ENCODE measurements around the gene PDE9A.
"Not testable (repeated sequence)": the region's sequence is repeated elsewhere in the genome, so short reads cannot be mapped to it uniquely, and the experiment has no call there.

Gene PDE9A

GRCh38 chr21:42627527-42628289, 25.7 kb upstream of the PDE9A start:
- H3K9ac ChIP-seq = no peak overlapping the region
- no peak overlapping the region for H3K4me2 ChIP-seq
- no peak overlapping the region for H2AFZ ChIP-seq (ENCODE audit: low read depth)
- H3K4me3 ChIP-seq (IDR thresholded peaks at IDR 0.05; ENCODE audit: insufficient read depth, low read depth, low read length) = no peak overlapping the region
- no peaks in the 10 kb centered on the region for H3K4me1 ChIP-seq (ENCODE audit: low read depth, poor library complexity, severe bottlenecking)
- TF ChIP-seq, protein P1, sequence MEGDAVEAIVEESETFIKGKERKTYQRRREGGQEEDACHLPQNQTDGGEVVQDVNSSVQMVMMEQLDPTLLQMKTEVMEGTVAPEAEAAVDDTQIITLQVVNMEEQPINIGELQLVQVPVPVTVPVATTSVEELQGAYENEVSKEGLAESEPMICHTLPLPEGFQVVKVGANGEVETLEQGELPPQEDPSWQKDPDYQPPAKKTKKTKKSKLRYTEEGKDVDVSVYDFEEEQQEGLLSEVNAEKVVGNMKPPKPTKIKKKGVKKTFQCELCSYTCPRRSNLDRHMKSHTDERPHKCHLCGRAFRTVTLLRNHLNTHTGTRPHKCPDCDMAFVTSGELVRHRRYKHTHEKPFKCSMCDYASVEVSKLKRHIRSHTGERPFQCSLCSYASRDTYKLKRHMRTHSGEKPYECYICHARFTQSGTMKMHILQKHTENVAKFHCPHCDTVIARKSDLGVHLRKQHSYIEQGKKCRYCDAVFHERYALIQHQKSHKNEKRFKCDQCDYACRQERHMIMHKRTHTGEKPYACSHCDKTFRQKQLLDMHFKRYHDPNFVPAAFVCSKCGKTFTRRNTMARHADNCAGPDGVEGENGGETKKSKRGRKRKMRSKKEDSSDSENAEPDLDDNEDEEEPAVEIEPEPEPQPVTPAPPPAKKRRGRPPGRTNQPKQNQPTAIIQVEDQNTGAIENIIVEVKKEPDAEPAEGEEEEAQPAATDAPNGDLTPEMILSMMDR (conservative IDR thresholded peaks at IDR 0.05; ENCODE audit: low read depth, low read length) = no peak
- H3K27ac ChIP-seq = no peak overlapping the region
- H3K79me2 ChIP-seq (ENCODE audit: insufficient read depth, low read depth) = no peaks in the 10 kb centered on the region
- H3K27me3 ChIP-seq (ENCODE audit: insufficient read depth, low read depth) = peaks cover 63% of the 10 kb centered on the region
- no peaks in the 10 kb centered on the region for H4K20me1 ChIP-seq (ENCODE audit: insufficient read depth)
- H3K36me3 ChIP-seq (ENCODE audit: insufficient read depth) = no peaks in the 10 kb centered on the region

DNA sequence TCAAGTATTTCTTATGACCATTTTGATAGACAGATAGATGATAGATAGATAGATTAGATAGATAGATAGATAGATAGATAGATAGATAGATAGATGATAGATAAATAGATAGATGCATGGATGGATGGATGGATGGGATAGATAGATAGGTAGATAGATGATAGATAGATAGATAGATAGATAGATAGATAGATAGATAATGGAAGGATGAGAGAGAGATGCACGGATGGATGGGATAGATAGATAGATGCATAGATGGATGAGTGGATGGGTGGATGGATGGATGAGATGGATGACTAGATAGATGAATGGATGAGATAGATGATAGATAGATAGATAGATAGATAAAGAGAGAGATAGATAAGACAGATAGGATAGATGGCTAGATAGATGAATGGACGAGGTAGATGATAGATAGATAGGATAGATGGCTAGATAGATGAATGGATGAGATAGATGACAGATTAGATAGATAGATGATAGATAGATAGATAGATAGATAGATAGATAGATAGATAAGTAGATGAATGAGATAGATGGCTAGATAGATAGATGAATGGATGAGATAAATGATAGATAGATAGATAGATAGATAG, 24.9 kb upstream of the PDE9A start:
- not testable (repeated sequence) for H3K79me2 ChIP-seq (ENCODE audit: insufficient read depth, low read depth); H3K36me3 ChIP-seq (ENCODE audit: insufficient read depth); H3K4me3 ChIP-seq (IDR thresholded peaks at IDR 0.05; ENCODE audit: insufficient read depth, low read depth, low read length); H3K27ac ChIP-seq; H4K20me1 ChIP-seq (ENCODE audit: insufficient read depth); H2AFZ ChIP-seq (ENCODE audit: low read depth); H3K4me2 ChIP-seq; H3K9ac ChIP-seq; H3K4me1 ChIP-seq (ENCODE audit: low read depth, poor library complexity, severe bottlenecking)
- H3K27me3 ChIP-seq (ENCODE audit: insufficient read depth, low read depth) = peaks cover 65% of the 10 kb centered on the region

DNA sequence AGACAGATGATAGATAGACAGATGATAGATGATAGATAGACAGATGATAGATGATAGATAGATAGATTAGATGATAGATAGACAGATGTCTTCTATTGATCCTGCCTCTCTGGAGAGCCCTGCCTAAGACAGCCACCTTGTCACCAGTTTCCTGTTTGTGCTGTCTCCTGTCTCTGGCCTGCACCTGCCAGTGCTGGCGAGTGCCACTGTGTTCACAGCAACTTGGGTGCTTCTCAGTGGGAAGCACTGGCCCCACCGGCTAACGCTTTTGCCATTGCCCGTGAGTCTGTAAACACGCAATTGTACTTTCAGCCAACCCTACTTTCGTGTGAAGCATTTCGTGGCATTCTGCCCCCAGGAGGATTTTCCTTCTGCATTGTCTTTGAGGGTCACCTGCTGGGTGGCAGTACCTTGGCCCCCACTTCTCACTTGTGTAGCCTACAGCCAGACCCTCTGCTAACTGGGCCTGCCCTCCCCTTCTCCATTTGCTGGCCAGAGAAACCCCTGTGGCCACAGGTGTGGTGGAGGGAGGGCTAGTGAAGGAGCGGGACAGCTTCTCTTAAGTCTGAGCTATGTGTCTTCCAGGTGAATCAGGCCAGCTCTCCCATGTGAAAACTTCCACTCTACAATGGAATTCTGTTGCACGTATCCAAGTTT, 23.4 kb upstream of the PDE9A start:
- Histone ChIP-seq H3K9ac (no peak overlapping the region), H3K27ac (no peak overlapping the region), H4K20me1 (ENCODE audit: insufficient read depth) (no peaks in the 10 kb centered on the region), H3K4me3 (IDR thresholded peaks at IDR 0.05; ENCODE audit: insufficient read depth, low read depth, low read length) (no peak overlapping the region), H3K79me2 (ENCODE audit: insufficient read depth, low read depth) (no peaks in the 10 kb centered on the region), H3K4me1 (ENCODE audit: low read depth, poor library complexity, severe bottlenecking) (no peaks in the 10 kb centered on the region), H3K27me3 (ENCODE audit: insufficient read depth, low read depth) (peaks cover 54% of the 10 kb centered on the region), H3K4me2 (no peak overlapping the region), H3K36me3 (ENCODE audit: insufficient read depth) (no peaks in the 10 kb centered on the region), H2AFZ (ENCODE audit: low read depth) (no peak overlapping the region)
- TF ChIP-seq, protein P1 (conservative IDR thresholded peaks at IDR 0.05; ENCODE audit: low read depth, low read length) = no peak

- H3K27me3 ChIP-seq (ENCODE audit: insufficient read depth, low read depth) = peaks cover 54% of the 10 kb centered on the region
- H3K9ac ChIP-seq = no peak overlapping the region
- H3K27ac ChIP-seq = no peak overlapping the region
- no peaks in the 10 kb centered on the region for H3K36me3 ChIP-seq (ENCODE audit: insufficient read depth)
- H3K4me2 ChIP-seq = no peak overlapping the region
- no peak overlapping the region for H3K4me3 ChIP-seq (IDR thresholded peaks at IDR 0.05; ENCODE audit: insufficient read depth, low read depth, low read length)
- TF ChIP-seq, protein P1 (conservative IDR thresholded peaks at IDR 0.05; ENCODE audit: low read depth, low read length) = no peak
- H3K79me2 ChIP-seq (ENCODE audit: insufficient read depth, low read depth) = no peaks in the 10 kb centered on the region
- no peaks in the 10 kb centered on the region for H4K20me1 ChIP-seq (ENCODE audit: insufficient read depth)
- no peak overlapping the region for H2AFZ ChIP-seq (ENCODE audit: low read depth)
- no peaks in the 10 kb centered on the region for H3K4me1 ChIP-seq (ENCODE audit: low read depth, poor library complexity, severe bottlenecking)
These were observed 22.8 kb upstream of the PDE9A start for GRCh38 chr21:42630626-42631025.
